DND-41 (cell line): Measurements from ENCODE around the gene PTCRA.

Source experiments
- CTCF ChIP-seq: IDR thresholded peaks from 2 replicates; pipeline ENCODE4 v1.5.1; 2012; ENCODE audit warnings: borderline replicate concordance, low read length, moderate library complexity, mild to moderate bottlenecking; ENCODE audit not compliant: poor library complexity, severe bottlenecking; ENCODE audit errors: extremely low read depth
- EZH2 ChIP-seq: IDR thresholded peaks from 3 replicates; pipeline ENCODE4 v1.6.1; 2012; ENCODE audit warnings: borderline replicate concordance, low read depth, mild to moderate bottlenecking, moderate library complexity, low read length, inconsistent platforms; ENCODE audit not compliant: severe bottlenecking

GRCh38 chr6:42932412-42932811, 16.6 kb downstream of the PTCRA start:
- no peak for TF ChIP-seq CTCF
- no peak for TF ChIP-seq EZH2
